CD4-positive, alpha-beta T cell treated with Interleukin-4 for 1 hour (primary cell): ENCODE data around the gene ZDHHC16.
"Not testable (repeated sequence)": the region's sequence is repeated elsewhere in the genome, so short reads cannot be mapped to it uniquely, and the experiment has no call there.

Source experiments
- DNase-seq, 2 donors: peaks; one replicate each; pipeline ENCODE4 v3.0.0-alpha.2; 2020 to 2022

Gene ZDHHC16

GRCh38 chr10:97445722-97446639 lies at the start of gene ZDHHC16, which contains the start of gene EXOSC1:
TSS of gene ZDHHC16 (plus strand) at chr10:97446175. CDS start at chr10:97451676, 5,501 bp downstream.
TSS of gene EXOSC1 (minus strand) at chr10:97446006. CDS start at chr10:97445985, 21 bp downstream.
- peak; percentile 91 to 94 for DNase-seq

GRCh38 chr10:97399843-97400545 lies 46.0 kb upstream of the ZDHHC16 start:
- DNase-seq = peak; percentile 47 to 51

DNA sequence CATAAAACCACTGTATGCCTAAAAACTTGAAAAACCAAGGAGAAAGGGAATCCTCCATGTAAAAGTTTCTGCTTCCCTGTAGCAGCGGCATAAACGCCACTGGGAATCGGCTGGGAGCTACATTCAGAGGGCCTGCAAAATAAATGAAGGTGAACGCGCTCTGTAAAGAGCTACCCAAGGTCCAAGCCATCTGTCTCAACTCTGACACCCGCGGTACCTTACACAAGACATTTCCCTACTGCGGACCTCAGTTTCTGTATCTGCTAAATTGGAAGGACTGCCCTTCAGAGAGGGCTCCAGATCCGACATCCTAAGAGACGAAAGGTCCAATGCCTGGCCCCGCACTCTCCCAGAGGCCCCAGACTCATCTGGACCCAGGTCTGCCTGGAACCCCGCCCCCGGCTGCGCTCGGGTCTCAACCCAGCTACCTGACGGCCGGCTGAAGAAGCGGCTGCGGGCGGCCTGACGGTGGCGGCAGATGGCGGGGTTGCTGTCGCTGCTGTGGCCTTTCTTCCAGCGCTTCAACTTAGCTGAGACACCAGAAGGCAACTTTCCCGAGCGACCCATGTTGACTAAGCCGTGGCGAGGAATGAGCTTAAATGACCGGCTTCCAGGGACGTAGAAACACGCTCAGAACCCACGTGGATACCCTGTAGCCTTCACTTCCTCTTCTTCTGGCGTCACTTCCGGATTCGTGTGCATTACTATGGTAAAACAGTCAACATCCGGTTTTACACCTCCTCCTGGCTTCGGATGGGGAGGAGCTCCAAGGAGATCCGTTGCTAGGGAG lies 45.1 kb upstream of the ZDHHC16 start, which contains the start of gene RRP12:
TSS of gene RRP12 (minus strand) at position 676 of the 790 bp plus-strand sequence. CDS start at position 567, 109 bp downstream.
- peak; percentile 96 to 97 for DNase-seq

- no peak for DNase-seq
These were observed 44.5 kb upstream of the ZDHHC16 start for GRCh38 chr10:97401455-97401919.

DNA sequence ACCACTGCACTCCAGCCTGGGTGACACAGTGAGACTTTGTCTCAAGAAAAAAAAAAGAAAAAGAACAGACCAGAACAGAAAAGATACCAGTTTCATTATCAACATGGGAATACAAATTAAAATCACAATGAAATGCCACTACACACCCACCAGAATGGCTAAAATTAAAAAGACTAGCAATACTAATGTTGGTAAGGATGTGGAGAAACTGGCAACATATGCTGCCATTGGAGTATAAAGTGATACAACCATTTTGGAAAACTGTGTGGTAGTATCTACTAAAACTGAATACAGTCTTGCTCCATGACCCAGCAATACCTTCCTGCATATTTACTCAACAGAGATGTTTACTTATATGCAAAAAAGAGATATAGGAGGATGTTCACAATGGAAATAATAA lies 41.9 kb upstream of the ZDHHC16 start:
- no peak for DNase-seq

DNA sequence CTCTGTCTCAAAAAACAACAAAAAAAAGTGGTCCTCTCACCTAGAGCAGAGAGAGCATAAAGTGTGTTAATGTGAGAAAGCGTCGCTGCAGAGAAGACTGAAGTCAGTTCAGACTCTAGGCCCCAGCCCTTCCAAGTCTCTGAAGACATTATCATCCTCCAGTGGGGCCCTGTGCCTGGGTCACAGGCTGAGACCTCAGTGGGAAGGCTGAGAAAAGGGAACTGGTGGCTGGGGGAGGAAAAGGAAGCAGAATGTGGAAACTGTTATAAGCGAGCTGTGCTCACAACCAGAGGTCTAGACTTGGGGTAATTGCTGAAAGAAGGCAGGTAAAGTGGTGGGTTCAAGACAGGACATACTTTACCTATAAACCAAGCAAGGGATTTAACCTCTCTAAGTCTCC lies 39.9 kb upstream of the ZDHHC16 start:
- peak in 1 of 2 donors; percentile 57 for DNase-seq

- not testable (repeated sequence) for DNase-seq
These were observed 39.5 kb upstream of the ZDHHC16 start for GRCh38 chr10:97406483-97406882.

DNA sequence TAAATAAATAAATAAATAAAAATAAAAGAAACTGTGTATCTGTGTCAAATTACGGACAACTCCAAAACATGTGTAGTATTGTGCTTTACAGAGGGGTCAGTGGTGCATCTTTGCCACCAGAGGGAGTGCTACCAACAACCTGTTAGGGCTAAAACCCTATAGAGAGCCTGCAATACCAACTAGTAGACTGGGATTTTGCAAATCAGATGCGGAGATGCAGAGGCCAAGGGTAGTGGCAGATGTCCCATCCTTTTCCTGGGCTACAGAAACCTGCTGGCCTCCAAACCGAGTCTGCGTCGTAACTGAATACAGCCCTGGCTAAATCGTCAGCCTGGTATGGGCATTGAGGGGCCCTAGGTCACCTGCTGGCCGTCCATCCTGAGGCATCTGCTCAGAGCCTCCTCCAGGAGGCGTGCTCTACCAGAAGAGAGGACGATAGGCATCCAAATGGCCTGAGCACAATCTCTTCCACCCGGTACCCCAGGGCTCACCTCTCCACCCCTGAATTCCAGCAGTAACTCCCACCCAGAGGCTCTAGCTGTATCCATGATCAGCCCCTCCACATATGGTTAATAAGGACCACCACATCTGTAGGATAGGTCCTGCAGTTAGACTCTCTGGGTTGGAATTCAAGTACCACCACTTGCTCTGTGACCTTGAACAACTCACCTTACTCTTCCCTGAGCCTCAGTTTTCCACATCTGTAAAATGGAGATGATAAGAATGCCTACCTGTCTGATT lies 38.6 kb upstream of the ZDHHC16 start:
- DNase-seq = peak; percentile 77 to 86

DNA sequence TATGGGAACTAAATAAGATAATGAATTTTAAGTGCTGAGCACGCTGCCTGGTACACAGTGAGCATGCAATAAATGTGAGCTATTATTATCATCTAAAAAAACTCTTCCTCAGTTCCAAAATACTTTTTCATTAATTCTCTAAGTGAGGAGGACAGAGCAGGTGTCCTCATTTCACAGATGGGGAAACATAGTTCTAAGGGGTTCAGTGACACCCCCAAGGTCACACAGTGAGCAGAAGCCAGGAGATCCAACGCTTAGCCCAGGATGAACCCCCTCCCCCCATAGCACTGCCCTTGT lies 38.1 kb upstream of the ZDHHC16 start:
- no peak for DNase-seq

GRCh38 chr10:97408496-97408992 lies 37.4 kb upstream of the ZDHHC16 start:
- DNase-seq = no peak

GRCh38 chr10:97411406-97411805 lies 34.6 kb upstream of the ZDHHC16 start:
- no peak for DNase-seq

DNA sequence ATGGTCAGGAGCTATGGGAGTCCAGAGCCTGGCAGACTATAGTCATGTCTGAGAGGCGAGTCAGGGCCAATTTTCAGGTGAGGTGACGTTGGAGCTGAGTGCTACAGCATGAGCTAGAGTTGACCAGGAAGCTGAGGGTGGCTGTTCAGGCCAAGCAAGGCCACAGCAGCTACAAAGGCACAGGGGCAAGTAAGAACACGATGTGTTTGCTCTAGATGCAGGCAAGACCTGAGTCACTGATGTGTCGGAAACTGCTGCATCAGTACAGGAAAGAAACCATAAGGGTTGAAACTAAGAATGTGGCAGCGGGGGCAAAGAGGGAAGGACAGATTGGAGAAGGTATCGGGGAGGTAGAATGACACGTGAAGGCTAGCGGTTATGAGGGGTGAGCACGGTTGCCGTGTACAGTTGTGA lies 33.1 kb upstream of the ZDHHC16 start:
- no peak for DNase-seq

GRCh38 chr10:97416565-97416964 lies 29.4 kb upstream of the ZDHHC16 start:
- no peak for DNase-seq

DNA sequence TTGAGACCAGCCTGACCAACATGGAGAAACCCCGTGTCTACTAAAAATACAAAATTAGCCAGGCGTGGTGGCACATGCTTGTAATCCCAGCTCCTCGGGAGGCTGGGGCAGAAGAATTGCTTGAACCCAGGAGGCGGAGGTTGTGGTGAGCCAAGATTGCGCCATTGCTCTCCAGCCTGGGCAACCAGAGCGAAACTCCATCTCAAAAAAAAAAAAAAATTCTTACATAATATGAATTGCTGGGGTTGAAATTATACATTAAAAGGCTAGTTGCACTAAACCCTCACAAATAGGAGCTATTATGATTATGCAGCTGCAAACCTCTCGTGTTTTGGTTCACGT lies 22.2 kb upstream of the ZDHHC16 start:
- not testable (repeated sequence) for DNase-seq

DNA sequence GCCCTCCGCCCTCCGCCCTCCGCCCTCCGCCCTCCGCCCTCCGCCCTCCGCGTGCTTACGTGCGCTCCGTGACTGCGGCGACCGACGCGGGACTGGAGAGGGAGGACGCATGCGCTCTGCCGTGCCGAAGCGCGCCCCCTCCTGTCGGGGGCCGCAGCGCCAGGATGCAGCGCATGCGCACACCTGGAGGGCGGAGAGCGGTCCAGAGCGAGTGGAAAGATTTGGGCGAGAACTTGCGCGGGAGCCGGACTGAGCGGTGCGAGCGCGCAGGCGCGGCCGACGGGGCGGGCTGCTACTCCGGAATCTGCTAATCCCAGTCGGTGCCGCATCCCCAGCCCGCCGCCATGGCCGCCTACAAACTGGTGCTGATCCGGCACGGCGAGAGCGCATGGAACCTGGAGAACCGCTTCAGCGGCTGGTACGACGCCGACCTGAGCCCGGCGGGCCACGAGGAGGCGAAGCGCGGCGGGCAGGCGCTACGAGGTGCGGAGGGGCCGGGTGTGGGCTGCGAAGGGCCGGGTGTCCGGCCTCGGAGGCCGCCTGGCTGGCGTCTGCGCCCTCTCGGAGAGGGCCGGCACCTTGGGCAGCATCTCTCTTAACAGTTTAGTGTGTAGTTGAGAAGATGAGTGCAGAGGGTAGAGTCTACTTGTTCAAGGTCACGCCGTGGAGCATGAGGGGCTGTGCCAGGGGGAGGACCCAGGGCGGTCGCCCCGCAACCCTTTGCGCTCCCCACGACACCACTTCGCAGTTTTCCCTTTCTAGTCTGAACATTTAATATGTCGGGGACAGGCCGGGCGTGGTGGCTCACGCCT lies 19.8 kb upstream of the ZDHHC16 start, which contains the start of gene PGAM1:
TSS of gene PGAM1 (plus strand) at position 228 of the 812 bp plus-strand sequence. CDS start at position 345, 117 bp downstream.
- peak; percentile 97 for DNase-seq

GRCh38 chr10:97426776-97427570 lies 19.0 kb upstream of the ZDHHC16 start:
- DNase-seq = no peak

- peak in 1 of 2 donors; percentile 56 for DNase-seq
These were observed 18.3 kb upstream of the ZDHHC16 start for GRCh38 chr10:97427571-97428179.

- DNase-seq = peak in 1 of 2 donors; percentile 54
These were observed 17.4 kb upstream of the ZDHHC16 start for GRCh38 chr10:97428572-97428981.

GRCh38 chr10:97434055-97434454 lies 11.9 kb upstream of the ZDHHC16 start:
- no peak for DNase-seq

DNA sequence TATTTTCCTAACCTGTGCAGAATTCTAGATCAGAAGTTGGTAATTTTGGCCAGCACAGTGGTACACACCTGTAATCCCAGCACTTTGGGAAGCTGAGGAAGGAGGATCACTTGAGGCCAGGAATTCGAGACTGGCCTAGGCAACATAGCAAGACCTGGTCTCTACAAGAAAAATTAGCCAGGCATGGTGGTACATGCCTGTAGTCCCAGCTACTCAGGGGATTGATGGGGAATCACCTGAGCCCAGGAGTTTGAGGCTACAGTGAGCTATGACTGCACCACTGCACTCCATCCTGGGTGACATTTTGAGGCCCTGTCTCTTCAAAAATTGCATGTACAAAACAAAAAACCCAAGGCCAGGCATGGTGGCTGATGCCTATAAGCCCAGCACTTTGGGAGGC lies 11.4 kb upstream of the ZDHHC16 start:
- DNase-seq = no peak
